K562 (cell line): ENCODE results near the gene VSIG10L. TPM values are rescaled to one million over a fixed set of nuclear protein-coding genes. Genes with fewer than 3 reads are reported as not detected.

Source experiments
- CHD7 ChIP-seq: fragments of 200-600 bp; sonication (generic); IDR thresholded peaks from one replicate; pipeline ENCODE4 v1.6.1; 2012; ENCODE audit warnings: mild to moderate bottlenecking, low read depth, low read length, inconsistent platforms
- HMBOX1 ChIP-seq: sonication (generic); IDR thresholded peaks from 2 replicates; pipeline ENCODE4 v1.6.1; 2016
- HOMEZ ChIP-seq: fragments of 250-450 bp; sonication (Bioruptor Pico); IDR thresholded peaks from 2 replicates; pipeline ENCODE4 v1.4.0; 2020; ENCODE audit warnings: mild to moderate bottlenecking, moderate library complexity
- ZNF24 ChIP-seq: fragments of 450-650 bp; IDR thresholded peaks from 2 replicates; pipeline ENCODE4 v1.6.1; 2016
- ZNF263 ChIP-seq: sonication (generic); formaldehyde crosslinking; IDR thresholded peaks from 2 replicates; pipeline ENCODE4 v1.8.0; 2022; ENCODE audit warnings: mild to moderate bottlenecking, missing genetic modification reagents, borderline replicate concordance
- ZNF592 ChIP-seq: fragments of 450-650 bp; IDR thresholded peaks from 2 replicates; pipeline ENCODE4 v1.6.1; 2017; ENCODE audit warnings: antibody characterized with exemption, mild to moderate bottlenecking
- ZNF695 ChIP-seq: fragments of 450-650 bp; formaldehyde crosslinking; IDR thresholded peaks from 2 replicates; pipeline ENCODE4 v1.4.0; 2020; ENCODE audit warnings: mild to moderate bottlenecking, moderate library complexity
- polyA plus RNA-seq, 8 experiments: library from polyadenylated mRNA; depleted of rRNA in 4 of 8; stranded (reverse) in 5 of 8; unstranded in 3 of 8; fragments of >200 nt; fragmentation: Nextera tagmentation in 2 of 8; fragmentation: Illumina TruSeq in 1 of 8; extraction: Ambion mirVana in 2 of 8; extraction: Trizol in 1 of 8; gene quantifications; 2 replicates each; pipeline versions ENCODE4 v1.2.1 to v1.2.3, GENCODE V29; 2011 to 2014; ENCODE audit warnings: inconsistent platforms in 1 of 8, missing spikeins in 1 of 8
- total RNA-seq, 7 experiments: library from RNA; depleted of rRNA in 6 of 7; stranded (reverse); fragments of >200 nt in 6 of 7; fragmentation: Illumina TruSeq in 2 of 7; extraction: Trizol in 2 of 7; gene quantifications; 2 replicates each; pipeline versions ENCODE4 v1.2.1 to v1.2.3, GENCODE V29; 2011 to 2021; ENCODE audit warnings: low replicate concordance in 1 of 7

The VSIG10L gene
- total and polyA plus RNA-seq, 9 of the 15 experiments (the other 6 are each of a cell fraction or from before 2014, with no cell fraction given), result 1.1 to 7.6 (median 2.2) TPM

GRCh38 chr19:51368366-51369282 lies 26.7 kb upstream of the VSIG10L start, which contains the start of gene CLDND2 (continued):
- TF ChIP-seq HMBOX1, result no peak
- no peak for TF ChIP-seq ZNF24
- no peak for TF ChIP-seq ZNF695
- no peak for TF ChIP-seq HOMEZ (CRISPR knock-in tag)
- TF ChIP-seq ZNF592, result peak; percentile 77; the same call in 1 of the 2 replicates
- no peak; the same call in 1 of the 2 replicates for TF ChIP-seq ZNF263 (CRISPR knock-in tag)
- no peak for TF ChIP-seq CHD7
